Epidermal melanocyte (primary cell): ENCODE measurements around the gene ABCG1.
"Not testable (repeated sequence)": the region's sequence is repeated elsewhere in the genome, so short reads cannot be mapped to it uniquely, and the experiment has no call there.

Experiments
- DNase-seq: peaks from one replicate; pipeline ENCODE4 v3.0.0; 2011; ENCODE audit warnings: low spot score; ENCODE audit not compliant: insufficient read length

Gene ABCG1

GRCh38 chr21:42289926-42290325 lies 71.0 kb downstream of the ABCG1 start:
- no peak for DNase-seq

- no peak for DNase-seq
These were observed 71.6 kb downstream of the ABCG1 start for GRCh38 chr21:42290505-42290904.

GRCh38 chr21:42291003-42291750 lies 72.2 kb downstream of the ABCG1 start:
- DNase-seq = no peak

- no peak for DNase-seq
These were observed 73.0 kb downstream of the ABCG1 start for GRCh38 chr21:42291751-42292562.

GRCh38 chr21:42292563-42293142 lies 73.7 kb downstream of the ABCG1 start:
- not testable (repeated sequence) for DNase-seq

- no peak for DNase-seq
These were observed 74.8 kb downstream of the ABCG1 start for GRCh38 chr21:42293649-42294272.

- DNase-seq = no peak
These were observed 75.4 kb downstream of the ABCG1 start for GRCh38 chr21:42294273-42294880.

- DNase-seq = no peak
These were observed 76.9 kb downstream of the ABCG1 start for GRCh38 chr21:42295845-42296244.

GRCh38 chr21:42296501-42296900 lies 77.6 kb downstream of the ABCG1 start:
- DNase-seq = no peak

GRCh38 chr21:42297377-42297776 lies 78.4 kb downstream of the ABCG1 start:
- no peak for DNase-seq

- no peak for DNase-seq
These were observed 79.3 kb downstream of the ABCG1 start for GRCh38 chr21:42298237-42298636.

GRCh38 chr21:42298657-42299056 lies 79.7 kb downstream of the ABCG1 start:
- no peak for DNase-seq

GRCh38 chr21:42299324-42300044 lies 80.5 kb downstream of the ABCG1 start:
- DNase-seq = no peak

- no peak for DNase-seq
These were observed 81.2 kb downstream of the ABCG1 start for GRCh38 chr21:42300045-42300583.

- no peak for DNase-seq
These were observed 82.0 kb downstream of the ABCG1 start for GRCh38 chr21:42300956-42301355.

- no peak for DNase-seq
These were observed 82.6 kb downstream of the ABCG1 start for GRCh38 chr21:42301371-42302075.

- no peak for DNase-seq
These were observed 83.2 kb downstream of the ABCG1 start for GRCh38 chr21:42302076-42302650.

- DNase-seq = no peak
These were observed 83.9 kb downstream of the ABCG1 start for GRCh38 chr21:42302794-42303193.

- no peak for DNase-seq
These were observed 84.5 kb downstream of the ABCG1 start for GRCh38 chr21:42303443-42303842.
